ENCODE data around the gene TULP4. TPM values are rescaled to one million over a fixed set of nuclear protein-coding genes. Genes with fewer than 3 reads are reported as not detected.

TULP4 gene
- total RNA-seq, 1 experiment from 2014 or later, result 126 TPM

DNA sequence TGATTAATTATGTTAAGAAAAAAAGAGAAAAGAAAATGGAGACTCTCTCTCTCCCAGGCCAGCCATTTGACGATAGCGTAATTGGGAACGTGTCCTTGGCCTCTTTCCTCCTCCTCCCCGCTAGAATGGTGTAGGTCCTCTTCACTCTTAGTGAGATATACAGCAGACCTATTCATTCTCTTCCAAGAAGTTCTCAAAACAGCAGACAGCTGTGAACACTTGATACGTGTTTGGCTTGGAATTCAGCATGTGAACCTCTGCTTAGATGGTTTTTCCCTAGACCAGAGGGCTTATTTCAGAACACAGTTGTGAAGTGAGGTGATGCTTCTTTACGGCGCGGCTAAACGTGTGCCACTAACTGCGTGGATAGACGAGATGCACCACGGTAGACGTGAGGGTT, 32.6 kb upstream of the TULP4 start:
- Histone ChIP-seq H3K4me3 (ENCODE audit: low read depth, low read length) (no peak overlapping the region), H3K36me3 (ENCODE audit: control insufficient read depth, insufficient read depth, low read length) (peaks cover 1% of the 10 kb centered on the region), H3K9me3 (no peaks in the 10 kb centered on the region), H3K27me3 (replicated peaks; ENCODE audit: control insufficient read depth, insufficient read depth, low read length) (no peaks in the 10 kb centered on the region), H3K4me1 (no peaks in the 10 kb centered on the region)
- TF ChIP-seq, protein P1, sequence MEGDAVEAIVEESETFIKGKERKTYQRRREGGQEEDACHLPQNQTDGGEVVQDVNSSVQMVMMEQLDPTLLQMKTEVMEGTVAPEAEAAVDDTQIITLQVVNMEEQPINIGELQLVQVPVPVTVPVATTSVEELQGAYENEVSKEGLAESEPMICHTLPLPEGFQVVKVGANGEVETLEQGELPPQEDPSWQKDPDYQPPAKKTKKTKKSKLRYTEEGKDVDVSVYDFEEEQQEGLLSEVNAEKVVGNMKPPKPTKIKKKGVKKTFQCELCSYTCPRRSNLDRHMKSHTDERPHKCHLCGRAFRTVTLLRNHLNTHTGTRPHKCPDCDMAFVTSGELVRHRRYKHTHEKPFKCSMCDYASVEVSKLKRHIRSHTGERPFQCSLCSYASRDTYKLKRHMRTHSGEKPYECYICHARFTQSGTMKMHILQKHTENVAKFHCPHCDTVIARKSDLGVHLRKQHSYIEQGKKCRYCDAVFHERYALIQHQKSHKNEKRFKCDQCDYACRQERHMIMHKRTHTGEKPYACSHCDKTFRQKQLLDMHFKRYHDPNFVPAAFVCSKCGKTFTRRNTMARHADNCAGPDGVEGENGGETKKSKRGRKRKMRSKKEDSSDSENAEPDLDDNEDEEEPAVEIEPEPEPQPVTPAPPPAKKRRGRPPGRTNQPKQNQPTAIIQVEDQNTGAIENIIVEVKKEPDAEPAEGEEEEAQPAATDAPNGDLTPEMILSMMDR (IDR thresholded peaks at IDR 0.05; ENCODE audit: insufficient read depth in 1 of 2, low read depth in 1 of 2, low read length in 1 of 2, severe bottlenecking in 1 of 2, unreplicated experiment in 1 of 2), result no peak
- no peak for DNase-seq
- BruUV-seq (replicated peaks), result no TSS peak
- intact Hi-C loops (cut with micrococcal nuclease; ENCODE audit: unreplicated experiment), result no loop called here
- Mint-ChIP-seq H3K36me3 (ENCODE audit: insufficient read depth, unreplicated experiment) (peaks cover 37% of the 10 kb centered on the region), H3K4me1 (ENCODE audit: low read depth, unreplicated experiment) (no peaks in the 10 kb centered on the region), H3K27me3 (ENCODE audit: insufficient read depth, unreplicated experiment) (no peaks in the 10 kb centered on the region), H3K9me3 (ENCODE audit: unreplicated experiment) (no peaks in the 10 kb centered on the region), H3K4me3 (ENCODE audit: unreplicated experiment) (no peak overlapping the region), H3K27ac (ENCODE audit: unreplicated experiment) (no peak overlapping the region)
- ChIA-PET CTCF (no interaction called here), POLR2A (no interaction called here)

DNA sequence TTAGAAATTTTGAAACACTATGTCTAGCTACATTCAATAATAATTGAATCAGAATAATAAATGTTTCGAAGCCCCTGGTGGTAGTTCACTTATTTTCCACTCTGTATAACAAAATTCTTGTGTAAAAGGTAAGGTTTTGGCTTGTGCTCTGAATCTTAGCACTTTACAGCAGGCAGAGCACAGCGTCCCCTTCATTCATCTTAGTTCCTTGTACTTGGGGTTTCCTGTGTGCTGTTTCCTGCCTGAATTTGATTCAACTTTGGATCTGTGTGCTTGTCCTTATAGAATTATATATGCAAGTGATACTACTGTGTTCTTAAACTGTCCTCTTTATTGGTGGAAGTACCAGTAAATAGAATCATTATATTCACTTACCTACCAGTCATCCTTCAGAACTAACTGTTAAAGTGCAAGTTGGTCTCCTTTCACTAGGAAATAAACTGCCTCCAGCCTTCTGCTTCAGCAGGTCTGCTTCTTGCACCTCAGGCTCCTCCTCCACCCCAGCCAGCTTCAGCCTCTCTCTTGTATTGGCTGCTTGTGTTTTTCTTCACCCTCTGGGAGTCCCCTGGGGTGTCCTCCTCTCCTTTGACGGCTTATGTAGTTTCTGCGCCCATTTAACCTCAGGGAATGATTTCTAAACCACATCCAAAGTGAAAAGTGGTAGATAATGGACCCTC, 28.8 kb upstream of the TULP4 start:
- no peak for DNase-seq
- intact Hi-C loops (cut with micrococcal nuclease; ENCODE audit: unreplicated experiment), result no loop called here
- H3K27ac Mint-ChIP-seq (ENCODE audit: unreplicated experiment), result no peak overlapping the region
- Histone ChIP-seq H3K9me3 (no peaks in the 10 kb centered on the region), H3K4me1 (peaks cover 11% of the 10 kb centered on the region; the same call in 1 of the 2 replicates), H3K27me3 (replicated peaks; ENCODE audit: control insufficient read depth, insufficient read depth, low read length) (no peaks in the 10 kb centered on the region), H3K4me3 (ENCODE audit: low read depth, low read length) (no peak overlapping the region), H3K36me3 (ENCODE audit: control insufficient read depth, insufficient read depth, low read length) (peaks cover 1% of the 10 kb centered on the region; the same call in 1 of the 2 replicates)
- H3K36me3 Mint-ChIP-seq (ENCODE audit: insufficient read depth, unreplicated experiment), result peaks cover 45% of the 10 kb centered on the region
- peaks cover 18% of the 10 kb centered on the region for H3K4me1 Mint-ChIP-seq (ENCODE audit: low read depth, unreplicated experiment)
- no peaks in the 10 kb centered on the region for H3K27me3 Mint-ChIP-seq (ENCODE audit: insufficient read depth, unreplicated experiment)
- POLR2A ChIA-PET, result no interaction called here
- no peaks in the 10 kb centered on the region for H3K9me3 Mint-ChIP-seq (ENCODE audit: unreplicated experiment)
- no peak overlapping the region for H3K4me3 Mint-ChIP-seq (ENCODE audit: unreplicated experiment)
- CTCF ChIA-PET, result no interaction called here
- TF ChIP-seq, protein P1 (IDR thresholded peaks at IDR 0.05; ENCODE audit: insufficient read depth in 1 of 2, low read depth in 1 of 2, low read length in 1 of 2, severe bottlenecking in 1 of 2, unreplicated experiment in 1 of 2), result no peak
- BruUV-seq (replicated peaks), result no TSS peak

DNA sequence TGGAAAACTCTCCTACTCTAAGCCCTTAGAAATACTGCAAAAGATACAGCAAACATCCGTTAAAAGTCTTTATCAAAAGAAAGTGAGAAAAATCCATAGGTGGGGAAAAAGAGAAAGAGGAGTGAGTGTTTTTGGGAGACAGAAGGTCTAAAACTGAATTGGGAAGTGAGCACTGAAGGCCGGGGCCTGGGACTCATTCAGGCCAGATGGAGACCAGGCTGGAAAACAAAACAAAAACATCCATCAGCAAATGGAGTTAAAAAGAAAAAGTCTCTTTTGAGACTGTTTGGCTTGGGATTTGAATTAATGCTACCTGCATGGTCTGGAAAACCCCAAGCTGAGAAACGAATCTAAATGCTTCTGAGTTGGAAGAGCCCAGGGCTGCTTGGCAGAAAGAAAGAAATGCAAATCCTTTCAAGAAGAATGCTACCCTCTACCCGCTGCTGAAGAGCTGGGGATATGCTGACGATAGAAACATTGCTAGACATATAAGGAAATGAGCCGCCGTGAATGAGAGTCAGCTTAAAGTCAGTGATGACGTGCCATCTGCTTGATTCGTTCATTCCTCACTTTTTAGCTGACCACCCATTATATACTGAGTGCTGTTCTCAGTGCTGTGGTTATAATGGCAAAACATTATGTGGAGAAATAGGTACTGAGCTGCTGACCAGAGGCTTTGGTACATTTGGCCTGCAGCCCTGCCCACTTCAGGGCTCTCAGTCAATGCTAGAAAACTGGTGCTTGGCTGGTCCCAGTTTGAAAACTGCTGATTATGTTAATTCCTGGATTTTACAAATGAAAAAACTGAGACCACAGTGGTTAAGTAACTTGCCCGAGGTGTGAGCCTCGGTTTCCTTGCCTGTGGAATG, 28.0 kb upstream of the TULP4 start:
- CTCF ChIA-PET, result no interaction called here
- H3K4me1 Mint-ChIP-seq (ENCODE audit: low read depth, unreplicated experiment), result peaks cover 18% of the 10 kb centered on the region
- BruUV-seq (replicated peaks), result no TSS peak

More for the DNA sequence above, 28.0 kb upstream of the TULP4 start:
- H3K4me3 ChIP-seq (ENCODE audit: low read depth, low read length), result no peak overlapping the region
- H3K4me1 ChIP-seq, result peaks cover 11% of the 10 kb centered on the region; the same call in 1 of the 2 replicates
- Mint-ChIP-seq H3K36me3 (ENCODE audit: insufficient read depth, unreplicated experiment) (peaks cover 49% of the 10 kb centered on the region), H3K27ac (ENCODE audit: unreplicated experiment) (peak overlapping the region; percentile 2), H3K9me3 (ENCODE audit: unreplicated experiment) (no peaks in the 10 kb centered on the region), H3K27me3 (ENCODE audit: insufficient read depth, unreplicated experiment) (no peaks in the 10 kb centered on the region), H3K4me3 (ENCODE audit: unreplicated experiment) (no peak overlapping the region)
- TF ChIP-seq, protein P1 (IDR thresholded peaks at IDR 0.05; ENCODE audit: insufficient read depth in 1 of 2, low read depth in 1 of 2, low read length in 1 of 2, severe bottlenecking in 1 of 2, unreplicated experiment in 1 of 2), result no peak
- POLR2A ChIA-PET, result no interaction called here
- intact Hi-C loops (cut with micrococcal nuclease; ENCODE audit: unreplicated experiment), result no loop called here
- no peaks in the 10 kb centered on the region for H3K27me3 ChIP-seq (replicated peaks; ENCODE audit: control insufficient read depth, insufficient read depth, low read length)
- no peaks in the 10 kb centered on the region for H3K9me3 ChIP-seq
- H3K36me3 ChIP-seq (ENCODE audit: control insufficient read depth, insufficient read depth, low read length), result peaks cover 1% of the 10 kb centered on the region; the same call in 1 of the 2 replicates
- no peak for DNase-seq
